OCI-LY7 (cell line): Measurements from ENCODE around the gene RNF214. TPM values are rescaled to one million over a fixed set of nuclear protein-coding genes. Genes with fewer than 3 reads are reported as not detected.

Experiments
- BruUV-seq: library from RNA; stranded (reverse); fragments of 400-500 nt; replicated peaks from 2 replicates; lab custom pipeline; 2021; lab: Mats Ljungman, UMichigan
- CTCF ChIA-PET: fragments of 300-600 bp; sonication (Branson Sonifier 250); formaldehyde crosslinking; loops from one replicate; lab custom pipeline; 2022; ENCODE audit warnings: antibody characterized with exemption; ENCODE audit not compliant: unreplicated experiment; lab: Charles Lee
- POLR2A ChIA-PET: fragments of 300-600 bp; sonication (Branson Sonifier 250); formaldehyde crosslinking; loops from one replicate; lab custom pipeline; 2022; ENCODE audit warnings: antibody characterized with exemption; lab: Charles Lee
- DNase-seq: peaks from one replicate; pipeline ENCODE4 v3.0.0-alpha.2; 2015; ENCODE audit warnings: low spot score
- H2AFZ ChIP-seq: fragments of 200-600 bp; sonication (generic), shearing (Covaris generic); 2 replicates; pipeline ENCODE4 v1.6.1; 2014; ENCODE audit warnings: mild to moderate bottlenecking, antibody characterized with exemption, low read length, moderate library complexity
- H3K27ac ChIP-seq: fragments of 200-600 bp; sonication (generic); 2 replicates; pipeline ENCODE4 v1.5.1; 2014; ENCODE audit warnings: mixed run types, low read depth, mild to moderate bottlenecking, moderate library complexity, low read length, inconsistent platforms; ENCODE audit not compliant: poor library complexity, severe bottlenecking
- H3K36me3 ChIP-seq: fragments of 200-600 bp; sonication (generic); 2 replicates; pipeline ENCODE4 v1.6.1; 2014; ENCODE audit warnings: mild to moderate bottlenecking, antibody characterized with exemption, low read length, moderate library complexity, mixed read lengths; ENCODE audit not compliant: insufficient read depth
- H3K4me1 ChIP-seq: fragments of 200-600 bp; sonication (generic); 2 replicates; pipeline ENCODE4 v1.5.1; 2014; ENCODE audit warnings: mild to moderate bottlenecking, low read length; ENCODE audit not compliant: insufficient read depth, poor library complexity, severe bottlenecking
- H3K4me2 ChIP-seq: fragments of 200-600 bp; sonication (generic); 2 replicates; pipeline ENCODE4 v1.6.1; 2014; ENCODE audit warnings: mild to moderate bottlenecking, low read length
- H3K4me3 ChIP-seq: fragments of 200-600 bp; sonication (generic); 2 replicates; pipeline ENCODE4 v1.5.1; 2014; ENCODE audit warnings: mild to moderate bottlenecking, low read depth, low read length; ENCODE audit not compliant: poor library complexity, severe bottlenecking
- H3K79me2 ChIP-seq: fragments of 200-600 bp; sonication (generic); 2 replicates; pipeline ENCODE4 v1.6.1; 2016; ENCODE audit warnings: low read depth, mild to moderate bottlenecking, low read length, moderate library complexity, mixed read lengths; ENCODE audit not compliant: insufficient read depth
- H3K9me2 ChIP-seq: fragments of 200-600 bp; sonication (generic); 2 replicates; pipeline ENCODE4 v1.6.1; 2016; ENCODE audit warnings: mild to moderate bottlenecking, low read length, mixed read lengths; ENCODE audit not compliant: insufficient read depth
- H3K9me3 ChIP-seq: fragments of 200-600 bp; sonication (generic); 2 replicates; pipeline ENCODE4 v1.6.1; 2014; ENCODE audit warnings: mild to moderate bottlenecking, mixed run types, low read length, mixed read lengths
- H4K20me1 ChIP-seq: fragments of 200-600 bp; sonication (generic); 2 replicates; pipeline ENCODE4 v1.6.1; 2014; ENCODE audit warnings: mild to moderate bottlenecking, antibody characterized with exemption, low read length, moderate library complexity, mixed read lengths; ENCODE audit not compliant: insufficient read depth
- EZH2phosphoT487 ChIP-seq: fragments of 200-600 bp; sonication (generic); IDR thresholded peaks from 2 replicates; pipeline ENCODE4 v1.6.1; 2018; ENCODE audit warnings: low read depth, borderline replicate concordance, mild to moderate bottlenecking, mixed run types, antibody characterized with exemption, low read length, moderate library complexity, mixed read lengths
- intact Hi-C: fragments of 100-400 bp; cut with micrococcal nuclease; formaldehyde crosslinking; loops from one replicate; pipeline ENCODE4 v1.10.0; 2022; ENCODE audit not compliant: unreplicated experiment
- total RNA-seq, 2 experiments: library from RNA; depleted of rRNA in 1 of 2; stranded (reverse); fragments of >200 nt in 1 of 2; shearing (Covaris generic) in 1 of 2; gene quantifications; 2 replicates each; pipeline ENCODE4 v1.2.3, GENCODE V29; 2014 to 2022
- TF ChIP-seq, protein P1 (sequence below): fragments of 200-600 bp; sonication (generic); conservative IDR thresholded peaks from 2 replicates; pipeline ENCODE4 v1.5.1; 2014; ENCODE audit warnings: mild to moderate bottlenecking, antibody characterized with exemption, low read length, moderate library complexity, mixed read lengths

Gene RNF214
- total RNA-seq, 2 experiments from 2014 or later: 11.2 to 30.2 TPM

DNA sequence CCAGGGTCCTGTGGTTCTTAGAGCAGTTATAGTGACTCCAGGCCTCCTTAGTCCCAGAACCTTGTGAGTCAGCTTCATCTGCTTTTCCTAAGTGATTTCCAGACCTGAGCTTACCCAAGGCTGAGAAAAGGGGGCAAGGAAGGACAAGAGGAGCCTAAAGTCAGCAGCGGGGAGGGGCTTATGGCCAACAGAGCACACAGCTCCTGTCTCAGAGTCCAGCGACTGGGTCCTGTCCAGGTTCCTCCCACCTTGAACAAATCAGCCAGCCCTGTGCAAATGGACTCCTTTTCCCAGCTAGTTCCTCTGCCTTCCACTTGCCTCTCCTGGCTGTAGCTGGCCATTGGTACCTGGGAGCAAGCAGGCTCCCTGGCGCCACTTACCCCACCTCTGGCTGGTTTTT lies 72.7 kb downstream of the RNF214 start:
- no peak overlapping the region for H2AFZ ChIP-seq
- no peaks in the 10 kb centered on the region for H3K9me2 ChIP-seq
- BruUV-seq: no TSS peak
- TF ChIP-seq, protein P1, sequence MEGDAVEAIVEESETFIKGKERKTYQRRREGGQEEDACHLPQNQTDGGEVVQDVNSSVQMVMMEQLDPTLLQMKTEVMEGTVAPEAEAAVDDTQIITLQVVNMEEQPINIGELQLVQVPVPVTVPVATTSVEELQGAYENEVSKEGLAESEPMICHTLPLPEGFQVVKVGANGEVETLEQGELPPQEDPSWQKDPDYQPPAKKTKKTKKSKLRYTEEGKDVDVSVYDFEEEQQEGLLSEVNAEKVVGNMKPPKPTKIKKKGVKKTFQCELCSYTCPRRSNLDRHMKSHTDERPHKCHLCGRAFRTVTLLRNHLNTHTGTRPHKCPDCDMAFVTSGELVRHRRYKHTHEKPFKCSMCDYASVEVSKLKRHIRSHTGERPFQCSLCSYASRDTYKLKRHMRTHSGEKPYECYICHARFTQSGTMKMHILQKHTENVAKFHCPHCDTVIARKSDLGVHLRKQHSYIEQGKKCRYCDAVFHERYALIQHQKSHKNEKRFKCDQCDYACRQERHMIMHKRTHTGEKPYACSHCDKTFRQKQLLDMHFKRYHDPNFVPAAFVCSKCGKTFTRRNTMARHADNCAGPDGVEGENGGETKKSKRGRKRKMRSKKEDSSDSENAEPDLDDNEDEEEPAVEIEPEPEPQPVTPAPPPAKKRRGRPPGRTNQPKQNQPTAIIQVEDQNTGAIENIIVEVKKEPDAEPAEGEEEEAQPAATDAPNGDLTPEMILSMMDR: no peak
- no peak for TF ChIP-seq EZH2phosphoT487
- H3K27ac ChIP-seq: no peak overlapping the region
- H3K4me3 ChIP-seq: no peak overlapping the region
- POLR2A ChIA-PET: interaction anchor here (0.7 to 0.8 kb wide), 2 partner anchors 15 to 62 kb away, joined by 3 read pairs; no protein-coding TSS in a partner anchor
- no peak overlapping the region for H3K4me2 ChIP-seq
- no peaks in the 10 kb centered on the region for H4K20me1 ChIP-seq
- H3K9me3 ChIP-seq: no peaks in the 10 kb centered on the region
- DNase-seq: no peak
- no peaks in the 10 kb centered on the region for H3K36me3 ChIP-seq
- no peaks in the 10 kb centered on the region for H3K79me2 ChIP-seq
- H3K4me1 ChIP-seq: no peaks in the 10 kb centered on the region
- CTCF ChIA-PET: no interaction called here
- intact Hi-C loops: no loop called here

DNA sequence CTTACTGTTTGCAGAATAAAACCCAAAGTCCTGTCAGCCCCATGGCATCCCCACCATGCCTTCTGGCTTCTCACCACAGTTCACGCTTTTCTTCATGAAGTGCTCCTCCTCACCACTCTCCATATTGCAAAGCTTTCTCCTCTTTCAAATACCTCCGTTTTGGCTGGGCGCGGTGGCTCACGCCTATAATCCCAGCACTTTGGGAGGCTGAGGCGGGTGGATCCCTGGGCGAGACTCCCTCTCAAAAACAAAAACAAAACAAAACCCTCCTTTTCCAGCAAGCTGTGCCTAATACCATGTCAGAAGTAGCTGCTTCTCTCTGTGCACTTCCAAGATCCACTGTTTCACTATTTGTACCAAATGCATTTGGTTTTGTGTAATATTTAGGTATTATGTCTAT lies 76.8 kb downstream of the RNF214 start:
- Histone ChIP-seq H3K4me2 (no peak overlapping the region), H3K79me2 (no peaks in the 10 kb centered on the region), H3K4me1 (no peaks in the 10 kb centered on the region), H3K4me3 (no peak overlapping the region), H3K36me3 (no peaks in the 10 kb centered on the region), H4K20me1 (no peaks in the 10 kb centered on the region), H3K27ac (no peak overlapping the region), H3K9me2 (no peaks in the 10 kb centered on the region), H2AFZ (no peak overlapping the region), H3K9me3 (no peaks in the 10 kb centered on the region)
- TF ChIP-seq, protein P1: no peak
- TF ChIP-seq EZH2phosphoT487: no peak
- ChIA-PET CTCF (no interaction called here), POLR2A (no interaction called here)
- intact Hi-C loops: no loop called here
- DNase-seq: no peak
- BruUV-seq: no TSS peak

DNA sequence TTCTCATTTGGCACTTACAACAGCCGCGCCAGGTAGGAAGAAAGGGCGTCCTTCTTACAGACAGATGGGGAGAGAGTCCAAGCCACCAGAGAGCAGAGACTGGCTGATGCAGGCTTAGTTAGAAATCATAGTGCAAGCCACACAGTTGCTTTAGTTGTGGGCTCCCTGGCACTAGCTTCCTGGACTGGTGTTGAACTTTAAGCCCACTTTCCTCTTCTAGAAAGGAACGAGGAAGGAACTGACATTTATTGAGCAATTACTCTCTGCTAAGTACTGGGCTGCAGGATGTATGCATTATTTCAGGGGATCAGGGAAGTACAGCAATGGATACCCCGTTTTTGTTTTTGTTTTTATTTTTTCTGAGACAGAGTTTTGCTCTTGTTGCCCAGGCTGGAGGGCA lies 80.6 kb downstream of the RNF214 start:
- Histone ChIP-seq H3K9me2 (no peaks in the 10 kb centered on the region), H3K4me3 (no peak overlapping the region), H2AFZ (no peak overlapping the region), H3K79me2 (no peaks in the 10 kb centered on the region), H3K4me2 (no peak overlapping the region), H3K9me3 (no peaks in the 10 kb centered on the region), H3K36me3 (no peaks in the 10 kb centered on the region), H3K4me1 (no peaks in the 10 kb centered on the region), H4K20me1 (no peaks in the 10 kb centered on the region), H3K27ac (no peak overlapping the region)
- no TSS peak for BruUV-seq
- TF ChIP-seq EZH2phosphoT487: no peak
- TF ChIP-seq, protein P1: no peak
- no peak for DNase-seq
- ChIA-PET CTCF (no interaction called here), POLR2A (no interaction called here)
- intact Hi-C loops: no loop called here
